ENCODE measurements around the gene MLLT3. TPM values are rescaled to one million over a fixed set of nuclear protein-coding genes. Genes with fewer than 3 reads are reported as not detected.

The MLLT3 gene
- total RNA-seq, 1 donor: 19.8 TPM

GRCh38 chr9:20557285-20557684 is 65.0 kb downstream of the MLLT3 start:
- no peak for TF ChIP-seq CTCF (IDR thresholded peaks at IDR 0.05; ENCODE audit: insufficient read depth, low read length)
- DNase-seq (ENCODE audit: low read depth): no peak
- no peak overlapping the region for H3K4me3 ChIP-seq (ENCODE audit: low read depth, low read length)

GRCh38 chr9:20553558-20554149 is 68.6 kb downstream of the MLLT3 start:
- no peak overlapping the region for H3K4me3 ChIP-seq (ENCODE audit: low read depth, low read length)
- DNase-seq (ENCODE audit: low read depth): no peak
- TF ChIP-seq CTCF (IDR thresholded peaks at IDR 0.05; ENCODE audit: insufficient read depth, low read length): no peak

- no peak overlapping the region for H3K4me3 ChIP-seq (ENCODE audit: low read depth, low read length)
- peak; percentile 32 for TF ChIP-seq CTCF (IDR thresholded peaks at IDR 0.05; ENCODE audit: insufficient read depth, low read length)
- peak; percentile 43 for DNase-seq (ENCODE audit: low read depth)
Measured at GRCh38 chr9:20552874-20553557, 69.3 kb downstream of the MLLT3 start.

- no peak for TF ChIP-seq CTCF (IDR thresholded peaks at IDR 0.05; ENCODE audit: insufficient read depth, low read length)
- H3K4me3 ChIP-seq (ENCODE audit: low read depth, low read length): no peak overlapping the region
- no peak for DNase-seq (ENCODE audit: low read depth)
Measured at GRCh38 chr9:20551835-20552234, 70.5 kb downstream of the MLLT3 start.

- TF ChIP-seq CTCF (IDR thresholded peaks at IDR 0.05; ENCODE audit: insufficient read depth, low read length): no peak
- DNase-seq (ENCODE audit: low read depth): no peak
- H3K4me3 ChIP-seq (ENCODE audit: low read depth, low read length): no peak overlapping the region
Measured at GRCh38 chr9:20551236-20551635, 71.1 kb downstream of the MLLT3 start.

GRCh38 chr9:20550326-20550725 is 72.0 kb downstream of the MLLT3 start:
- no peak for TF ChIP-seq CTCF (IDR thresholded peaks at IDR 0.05; ENCODE audit: insufficient read depth, low read length)
- no peak for DNase-seq (ENCODE audit: low read depth)
- H3K4me3 ChIP-seq (ENCODE audit: low read depth, low read length): no peak overlapping the region
